ENCODE data around the gene ZNF362. TPM values are rescaled to one million over a fixed set of nuclear protein-coding genes. Genes with fewer than 3 reads are reported as not detected.

ZNF362 gene
- total RNA-seq, 1 experiment from 2014 or later: 14.6 TPM

GRCh38 chr1:33268927-33269610 lies 12.8 kb downstream of the ZNF362 start:
- DNase-seq (ENCODE audit: low read depth): no peak

GRCh38 chr1:33269621-33270020 lies 13.3 kb downstream of the ZNF362 start:
- no peak for DNase-seq (ENCODE audit: low read depth)

- no peak for DNase-seq (ENCODE audit: low read depth)
Measured at GRCh38 chr1:33270379-33270778, 14.1 kb downstream of the ZNF362 start.

GRCh38 chr1:33270808-33271465 lies 14.6 kb downstream of the ZNF362 start:
- no peak for DNase-seq (ENCODE audit: low read depth)

GRCh38 chr1:33271666-33272505 lies 15.6 kb downstream of the ZNF362 start:
- no peak for DNase-seq (ENCODE audit: low read depth)

- DNase-seq (ENCODE audit: low read depth): no peak
Measured at GRCh38 chr1:33272509-33272908, 16.2 kb downstream of the ZNF362 start.

GRCh38 chr1:33272930-33273329 lies 16.6 kb downstream of the ZNF362 start:
- DNase-seq (ENCODE audit: low read depth): no peak

GRCh38 chr1:33273406-33273805 lies 17.1 kb downstream of the ZNF362 start:
- no peak for DNase-seq (ENCODE audit: low read depth)

GRCh38 chr1:33273961-33274371 lies 17.7 kb downstream of the ZNF362 start:
- no peak for DNase-seq (ENCODE audit: low read depth)

- no peak for DNase-seq (ENCODE audit: low read depth)
Measured at GRCh38 chr1:33274446-33274845, 18.2 kb downstream of the ZNF362 start.

GRCh38 chr1:33275195-33275594 lies 18.9 kb downstream of the ZNF362 start:
- DNase-seq (ENCODE audit: low read depth): no peak

GRCh38 chr1:33275706-33276572 lies 19.6 kb downstream of the ZNF362 start:
- no peak for DNase-seq (ENCODE audit: low read depth)

GRCh38 chr1:33276573-33277298 lies 20.4 kb downstream of the ZNF362 start:
- DNase-seq (ENCODE audit: low read depth): no peak

- no peak for DNase-seq (ENCODE audit: low read depth)
Measured at GRCh38 chr1:33277488-33278084, 21.3 kb downstream of the ZNF362 start.

GRCh38 chr1:33280091-33280661 lies 23.9 kb downstream of the ZNF362 start:
- DNase-seq (ENCODE audit: low read depth): no peak

GRCh38 chr1:33281554-33282303 lies 25.4 kb downstream of the ZNF362 start:
- DNase-seq (ENCODE audit: low read depth): no peak

- DNase-seq (ENCODE audit: low read depth): no peak
Measured at GRCh38 chr1:33282791-33283190, 26.5 kb downstream of the ZNF362 start.

- no peak for DNase-seq (ENCODE audit: low read depth)
Measured at GRCh38 chr1:33284049-33284448, 27.8 kb downstream of the ZNF362 start.

GRCh38 chr1:33286451-33287185 lies 30.3 kb downstream of the ZNF362 start:
- no peak for DNase-seq (ENCODE audit: low read depth)

Measured in Daoy (cell line).